Esophagus muscularis mucosa (tissue), 4 donors: ENCODE results near the gene MAN1A2.

Experiments
- CTCF ChIP-seq, 3 experiments: fragments of 200-600 bp in 2 of 3; fragments of 450-650 bp in 1 of 3; sonication (generic) in 2 of 3; IDR thresholded peaks; one replicate each; pipeline ENCODE4 v1.5.1; 2017 to 2019; ENCODE audit warnings: antibody characterized with exemption in 3 of 3, mild to moderate bottlenecking in 2 of 3, moderate library complexity in 1 of 3
- EP300 ChIP-seq: sonication (generic); formaldehyde crosslinking; IDR thresholded peaks from one replicate; pipeline ENCODE4 v1.6.1; 2017; ENCODE audit warnings: antibody characterized with exemption
- POLR2A ChIP-seq: fragments of 450-650 bp; IDR thresholded peaks from one replicate; pipeline ENCODE4 v1.6.1; 2017; ENCODE audit warnings: antibody characterized with exemption, moderate library complexity, mild to moderate bottlenecking, low read depth
- POLR2AphosphoS5 ChIP-seq, 2 donors: sonication (generic); formaldehyde crosslinking; IDR thresholded peaks; one replicate each; pipeline ENCODE4 v1.6.1; 2017; ENCODE audit warnings: antibody characterized with exemption in 2 of 2

GRCh38 chr1:117541585-117541984, 174.3 kb downstream of the MAN1A2 start:
- TF ChIP-seq CTCF (IDR thresholded peaks at IDR 0.05) (no peak), POLR2A (no peak), EP300 (no peak), POLR2AphosphoS5 (IDR thresholded peaks at IDR 0.05) (no peak)
